Measurements from ENCODE around the gene CLDN18.

DNA sequence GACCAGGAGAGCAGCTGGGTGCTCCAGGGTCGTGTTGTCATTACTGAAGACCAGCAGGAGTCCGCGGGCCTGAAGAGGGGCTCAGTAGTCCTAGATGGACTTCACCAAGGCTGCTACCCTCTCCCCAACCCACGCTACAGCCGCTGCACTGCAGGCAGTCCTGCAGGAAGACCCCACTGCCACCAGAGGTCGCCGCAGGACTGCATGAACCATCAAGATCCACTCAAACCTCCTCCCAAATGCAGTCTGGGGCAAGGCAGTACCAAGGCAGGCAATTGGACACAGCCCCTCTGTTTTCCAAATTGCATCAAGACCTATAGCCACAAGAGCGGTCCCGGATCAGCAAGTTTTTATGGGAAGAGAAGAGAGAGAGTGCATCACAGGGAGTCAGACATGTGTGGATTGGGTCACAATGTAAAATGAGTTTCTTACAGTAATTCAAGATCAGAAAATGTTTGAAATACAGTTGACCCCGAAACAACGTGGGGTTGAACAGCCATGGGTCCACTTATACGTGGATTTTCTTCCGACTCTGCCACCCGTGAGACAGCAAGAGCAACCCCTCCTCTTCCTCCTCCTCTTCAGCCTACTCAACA, 58.7 kb downstream of the CLDN18 start:
- TF ChIP-seq, protein P1, sequence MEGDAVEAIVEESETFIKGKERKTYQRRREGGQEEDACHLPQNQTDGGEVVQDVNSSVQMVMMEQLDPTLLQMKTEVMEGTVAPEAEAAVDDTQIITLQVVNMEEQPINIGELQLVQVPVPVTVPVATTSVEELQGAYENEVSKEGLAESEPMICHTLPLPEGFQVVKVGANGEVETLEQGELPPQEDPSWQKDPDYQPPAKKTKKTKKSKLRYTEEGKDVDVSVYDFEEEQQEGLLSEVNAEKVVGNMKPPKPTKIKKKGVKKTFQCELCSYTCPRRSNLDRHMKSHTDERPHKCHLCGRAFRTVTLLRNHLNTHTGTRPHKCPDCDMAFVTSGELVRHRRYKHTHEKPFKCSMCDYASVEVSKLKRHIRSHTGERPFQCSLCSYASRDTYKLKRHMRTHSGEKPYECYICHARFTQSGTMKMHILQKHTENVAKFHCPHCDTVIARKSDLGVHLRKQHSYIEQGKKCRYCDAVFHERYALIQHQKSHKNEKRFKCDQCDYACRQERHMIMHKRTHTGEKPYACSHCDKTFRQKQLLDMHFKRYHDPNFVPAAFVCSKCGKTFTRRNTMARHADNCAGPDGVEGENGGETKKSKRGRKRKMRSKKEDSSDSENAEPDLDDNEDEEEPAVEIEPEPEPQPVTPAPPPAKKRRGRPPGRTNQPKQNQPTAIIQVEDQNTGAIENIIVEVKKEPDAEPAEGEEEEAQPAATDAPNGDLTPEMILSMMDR (conservative IDR thresholded peaks at IDR 0.05 in 1 of 2, IDR thresholded peaks at IDR 0.05 in 1 of 2; ENCODE audit: extremely low read depth in 1 of 2, insufficient read depth in 1 of 2, low read depth in 1 of 2, low read length in 2 of 2), result peak; percentile 99 to 100
- TF ChIP-seq EZH2 (IDR thresholded peaks at IDR 0.05; ENCODE audit: borderline replicate concordance, low read length), result no peak
